Nephron progenitor cell (in vitro differentiated cells): ENCODE data around the gene HOXA2.
A peak's percentile ranks its signal among the peaks of the same experiment; 100 is the strongest.

Experiments used
- DNase-seq: peaks from one replicate; pipeline ENCODE4 v3.0.0; 2021
- H3K27ac Mint-ChIP-seq: 2 replicates; pipeline ENCODE4 v1.8.0; 2021; ENCODE audit warnings: mild to moderate bottlenecking, moderate library complexity, mixed read lengths
- H3K27me3 Mint-ChIP-seq: 2 replicates; pipeline ENCODE4 v1.8.0; 2021; ENCODE audit warnings: mild to moderate bottlenecking, low read depth, mixed read lengths; ENCODE audit not compliant: poor library complexity
- H3K36me3 Mint-ChIP-seq: 2 replicates; pipeline ENCODE4 v1.8.0; 2021; ENCODE audit warnings: low read depth, mixed read lengths
- H3K4me1 Mint-ChIP-seq: 2 replicates; pipeline ENCODE4 v1.8.0; 2021; ENCODE audit warnings: mixed read lengths
- H3K4me3 Mint-ChIP-seq: 2 replicates; pipeline ENCODE4 v1.8.0; 2021; ENCODE audit warnings: mild to moderate bottlenecking, moderate library complexity, mixed read lengths
- H3K9me3 Mint-ChIP-seq: 2 replicates; pipeline ENCODE4 v1.8.0; 2021; ENCODE audit warnings: mild to moderate bottlenecking, moderate library complexity, mixed read lengths
- TF ChIP-seq, protein P1 (sequence below): fragments of 200-600 bp; sonication (generic); IDR thresholded peaks from 2 replicates; pipeline ENCODE4 v1.5.0; 2021; ENCODE audit warnings: antibody characterized with exemption

HOXA2 gene

DNA sequence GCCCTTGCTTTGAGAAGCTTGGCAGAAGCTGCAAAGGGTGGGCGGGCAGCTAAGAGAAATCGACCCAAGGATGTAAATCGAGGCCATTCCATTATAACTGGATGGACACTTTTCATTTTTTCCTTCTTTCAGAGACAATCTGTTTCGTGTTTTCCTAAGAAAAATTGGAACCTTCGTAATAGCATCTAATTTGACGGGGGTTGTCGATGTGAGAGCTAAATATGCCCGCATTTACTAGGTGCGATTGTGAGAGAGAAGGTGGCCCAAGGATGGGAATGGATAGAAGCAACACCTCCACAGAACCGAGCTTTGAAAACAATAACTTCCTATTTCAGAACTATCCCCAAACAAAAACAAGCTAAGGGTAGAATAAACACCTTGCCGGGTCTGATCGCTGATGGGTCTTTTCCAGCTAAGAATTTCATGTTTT is 28.9 kb upstream of the HOXA2 start:
- no peaks in the 10 kb centered on the region for H3K27me3 Mint-ChIP-seq
- TF ChIP-seq, protein P1, sequence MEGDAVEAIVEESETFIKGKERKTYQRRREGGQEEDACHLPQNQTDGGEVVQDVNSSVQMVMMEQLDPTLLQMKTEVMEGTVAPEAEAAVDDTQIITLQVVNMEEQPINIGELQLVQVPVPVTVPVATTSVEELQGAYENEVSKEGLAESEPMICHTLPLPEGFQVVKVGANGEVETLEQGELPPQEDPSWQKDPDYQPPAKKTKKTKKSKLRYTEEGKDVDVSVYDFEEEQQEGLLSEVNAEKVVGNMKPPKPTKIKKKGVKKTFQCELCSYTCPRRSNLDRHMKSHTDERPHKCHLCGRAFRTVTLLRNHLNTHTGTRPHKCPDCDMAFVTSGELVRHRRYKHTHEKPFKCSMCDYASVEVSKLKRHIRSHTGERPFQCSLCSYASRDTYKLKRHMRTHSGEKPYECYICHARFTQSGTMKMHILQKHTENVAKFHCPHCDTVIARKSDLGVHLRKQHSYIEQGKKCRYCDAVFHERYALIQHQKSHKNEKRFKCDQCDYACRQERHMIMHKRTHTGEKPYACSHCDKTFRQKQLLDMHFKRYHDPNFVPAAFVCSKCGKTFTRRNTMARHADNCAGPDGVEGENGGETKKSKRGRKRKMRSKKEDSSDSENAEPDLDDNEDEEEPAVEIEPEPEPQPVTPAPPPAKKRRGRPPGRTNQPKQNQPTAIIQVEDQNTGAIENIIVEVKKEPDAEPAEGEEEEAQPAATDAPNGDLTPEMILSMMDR: no peak
- H3K27ac Mint-ChIP-seq: peak overlapping the region; percentile 96
- no peak for DNase-seq
- no peaks in the 10 kb centered on the region for H3K9me3 Mint-ChIP-seq
- H3K4me3 Mint-ChIP-seq: peak overlapping the region; percentile 97
- H3K4me1 Mint-ChIP-seq: peaks cover 86% of the 10 kb centered on the region
- peaks cover 44% of the 10 kb centered on the region for H3K36me3 Mint-ChIP-seq

DNA sequence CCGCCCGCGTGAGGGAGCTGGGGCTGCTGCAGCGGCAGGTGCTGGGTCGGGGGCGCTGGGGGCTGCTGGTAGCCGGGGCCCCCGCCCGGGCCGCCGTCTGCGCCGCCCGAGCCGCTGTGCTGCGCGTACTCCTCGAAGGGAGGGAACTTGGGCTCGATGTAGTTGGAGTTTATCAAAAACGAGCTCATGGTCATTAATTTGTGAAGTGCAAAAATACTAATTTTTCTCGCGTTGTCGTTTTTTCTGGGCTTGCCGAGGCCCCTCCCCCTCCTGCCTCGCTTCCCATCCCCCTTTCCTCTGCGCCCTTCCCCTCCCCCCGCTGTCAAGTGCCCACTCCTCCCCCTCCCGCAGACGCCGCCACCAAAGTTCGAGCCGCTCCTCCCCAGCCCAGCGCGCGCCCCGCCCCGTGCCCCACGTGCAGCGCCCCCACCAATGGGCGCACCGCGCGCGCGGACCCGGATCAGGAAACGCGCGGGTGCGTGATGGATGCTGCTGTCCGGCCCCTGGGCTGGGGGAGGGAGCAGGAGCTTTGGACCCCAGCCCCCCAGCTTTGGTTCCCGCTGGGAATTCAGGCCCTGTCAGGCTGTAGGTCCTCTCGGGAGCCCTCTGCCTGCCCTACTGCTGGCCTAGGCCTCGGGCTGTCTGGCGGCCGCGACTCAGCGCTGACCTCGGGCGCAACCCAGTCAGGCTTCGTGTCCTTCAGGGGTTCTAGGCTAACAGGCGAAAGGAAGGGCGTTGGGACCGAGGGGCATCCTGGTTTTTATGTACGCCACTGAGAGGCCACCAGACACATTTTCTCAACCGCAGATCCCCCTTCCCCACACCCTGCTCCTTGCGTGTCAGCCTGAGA is 28.3 kb upstream of the HOXA2 start, which contains the start of gene HOXA4:
Gene HOXA4, minus strand, starts transcription at position 218 of the 850 bp plus-strand sequence. Its CDS starts 24 bp downstream, at position 194.
- peaks cover 86% of the 10 kb centered on the region for H3K4me1 Mint-ChIP-seq
- peaks cover 44% of the 10 kb centered on the region for H3K36me3 Mint-ChIP-seq
- H3K27me3 Mint-ChIP-seq: no peaks in the 10 kb centered on the region
- peak within 1 kb of the TSS; percentile 98 for H3K4me3 Mint-ChIP-seq
- peak within 1 kb of the TSS; percentile 96 for H3K27ac Mint-ChIP-seq
- H3K9me3 Mint-ChIP-seq: no peaks in the 10 kb centered on the region
- TF ChIP-seq, protein P1: no peak
- peak; percentile 96 for DNase-seq

DNA sequence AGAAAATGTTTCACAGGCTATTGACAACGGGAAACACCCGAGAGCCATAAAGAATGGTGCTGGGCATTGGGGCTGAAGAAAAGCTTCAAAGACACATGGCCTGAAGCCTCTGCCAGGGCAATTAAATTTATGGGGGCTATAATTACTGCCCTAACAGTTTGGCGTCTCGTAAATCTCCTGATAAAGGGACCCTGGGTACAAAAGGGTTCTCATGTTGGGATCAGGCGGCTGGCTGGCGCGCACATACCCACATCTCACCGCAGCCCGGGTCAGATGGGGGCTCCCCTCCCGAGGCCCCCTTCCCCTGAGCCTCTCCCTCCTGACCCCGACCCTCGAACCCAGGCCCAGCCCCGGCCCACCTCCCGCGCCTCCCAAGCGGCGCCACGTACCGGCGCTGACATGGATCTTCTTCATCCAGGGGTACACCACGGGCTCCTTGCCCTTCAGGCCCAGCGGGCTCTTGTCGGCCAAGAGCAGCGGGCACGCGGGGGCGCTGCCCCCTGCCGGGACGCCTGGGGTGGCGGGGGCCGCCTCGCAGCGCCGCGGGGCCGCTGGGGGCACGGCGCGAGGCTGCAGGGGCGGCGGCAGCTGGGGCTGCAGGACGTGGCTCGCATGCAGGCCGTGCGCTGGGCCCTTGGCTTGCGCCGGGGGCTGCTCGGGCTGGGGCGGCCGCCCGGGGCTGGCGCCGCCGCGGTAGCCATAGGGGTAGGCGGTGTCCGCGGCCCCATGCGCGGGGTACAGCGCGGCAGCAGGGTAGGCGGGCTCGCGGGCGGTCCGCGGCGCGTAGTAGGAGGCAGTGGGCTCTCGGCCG is 27.5 kb upstream of the HOXA2 start:
- H3K27me3 Mint-ChIP-seq: no peaks in the 10 kb centered on the region
- peak; percentile 75 for DNase-seq
- TF ChIP-seq, protein P1: no peak
- peaks cover 41% of the 10 kb centered on the region for H3K36me3 Mint-ChIP-seq
- H3K9me3 Mint-ChIP-seq: no peaks in the 10 kb centered on the region
- H3K4me3 Mint-ChIP-seq: peak overlapping the region; percentile 98
- H3K27ac Mint-ChIP-seq: peak overlapping the region; percentile 93
- H3K4me1 Mint-ChIP-seq: peaks cover 86% of the 10 kb centered on the region

DNA sequence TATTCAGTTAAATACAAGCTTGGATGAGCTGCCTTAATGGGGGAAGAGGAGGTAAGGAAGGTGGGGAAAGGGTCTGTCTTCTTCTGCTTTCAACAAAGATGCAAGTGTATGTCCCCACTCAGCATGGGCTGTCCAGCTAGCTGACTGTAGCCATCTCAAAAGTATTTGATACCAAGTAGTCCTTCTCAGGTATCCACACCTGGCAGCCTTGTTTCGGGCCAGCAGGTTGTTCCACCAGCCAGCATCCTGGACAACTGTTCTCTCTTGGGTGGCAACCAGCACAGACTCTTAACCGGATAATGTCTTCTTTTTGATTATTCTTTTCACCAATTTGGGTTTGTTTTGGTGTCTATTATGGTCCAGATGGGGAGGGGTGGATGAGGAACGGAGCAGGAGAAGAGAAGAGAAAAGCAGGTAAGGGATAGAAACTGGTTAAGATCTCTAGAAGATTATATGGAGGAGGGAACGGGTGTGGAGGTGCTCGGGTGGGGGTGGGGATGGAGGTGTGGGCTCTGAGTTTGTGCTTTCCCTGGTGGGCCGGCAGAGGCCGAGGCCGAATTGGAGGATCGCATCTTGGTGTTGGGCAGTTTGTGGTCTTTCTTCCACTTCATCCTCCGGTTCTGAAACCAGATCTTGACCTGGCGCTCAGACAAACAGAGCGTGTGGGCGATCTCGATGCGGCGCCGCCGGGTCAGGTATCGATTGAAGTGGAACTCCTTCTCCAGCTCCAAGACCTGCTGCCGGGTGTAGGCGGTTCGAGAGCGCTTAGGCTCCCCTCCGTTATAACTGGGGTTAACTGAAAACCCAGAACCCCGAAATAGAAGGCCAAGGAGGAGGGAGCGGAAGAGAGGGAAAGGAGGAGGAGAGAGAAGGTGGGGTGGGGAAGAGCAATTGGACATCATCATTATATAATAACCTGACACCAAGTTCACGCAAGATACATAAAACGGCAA is 26.6 kb upstream of the HOXA2 start:
- peak; percentile 48 for DNase-seq
- Mint-ChIP-seq H3K9me3 (no peaks in the 10 kb centered on the region), H3K4me3 (peak overlapping the region; percentile 98), H3K27me3 (no peaks in the 10 kb centered on the region), H3K4me1 (peaks cover 86% of the 10 kb centered on the region), H3K27ac (peak overlapping the region; percentile 93), H3K36me3 (peaks cover 41% of the 10 kb centered on the region)
- TF ChIP-seq, protein P1: no peak

DNA sequence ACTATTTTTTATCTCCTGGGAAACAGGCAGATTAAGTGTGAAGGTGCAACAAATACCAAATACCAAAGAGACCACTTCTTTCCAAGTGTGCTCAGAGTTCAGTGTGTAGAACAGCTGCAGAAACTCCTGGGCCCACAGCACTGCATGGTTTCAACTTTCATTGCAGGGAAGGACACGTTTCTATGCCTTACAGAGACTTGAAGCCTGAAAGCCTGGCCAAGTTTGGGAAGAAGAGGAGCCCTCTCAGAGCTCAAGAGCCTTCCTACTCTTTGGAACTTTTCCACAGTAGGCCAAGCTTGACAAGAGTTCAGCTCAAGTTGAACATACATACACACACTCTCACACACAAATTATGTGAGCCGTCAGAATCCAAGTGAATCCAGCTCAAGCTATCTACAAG is 25.6 kb upstream of the HOXA2 start:
- H3K4me1 Mint-ChIP-seq: peaks cover 86% of the 10 kb centered on the region
- H3K27ac Mint-ChIP-seq: peak overlapping the region; percentile 100
- H3K4me3 Mint-ChIP-seq: peak overlapping the region; percentile 98
- no peaks in the 10 kb centered on the region for H3K9me3 Mint-ChIP-seq
- DNase-seq: no peak
- no peaks in the 10 kb centered on the region for H3K27me3 Mint-ChIP-seq
- peaks cover 43% of the 10 kb centered on the region for H3K36me3 Mint-ChIP-seq
- TF ChIP-seq, protein P1: no peak
